ENCODE measurements around the gene PRKCH. TPM values are rescaled to one million over a fixed set of nuclear protein-coding genes. Genes with fewer than 3 reads are reported as not detected.

PRKCH gene
- total RNA-seq, 1 donor from 2014 or later, result 9.0 TPM

- Mint-ChIP-seq H3K27ac (no peak overlapping the region), H3K9me3 (no peaks in the 10 kb centered on the region), H3K4me3 (no peak overlapping the region), H3K36me3 (peaks cover 3% of the 10 kb centered on the region), H3K27me3 (ENCODE audit: low read depth) (no peaks in the 10 kb centered on the region), H3K4me1 (peaks cover 16% of the 10 kb centered on the region)
- no peak for DNase-seq (ENCODE audit: low spot score in 2 of 2, unreplicated experiment in 2 of 2)
- no peak for TF ChIP-seq CTCF (IDR thresholded peaks at IDR 0.05; ENCODE audit: unreplicated experiment)
Observed at GRCh38 chr14:61491876-61492434, 170.6 kb downstream of the PRKCH start.

GRCh38 chr14:61492474-61492873 is 171.1 kb downstream of the PRKCH start:
- Mint-ChIP-seq H3K27ac (no peak overlapping the region), H3K9me3 (no peaks in the 10 kb centered on the region), H3K27me3 (ENCODE audit: low read depth) (no peaks in the 10 kb centered on the region), H3K4me1 (peaks cover 11% of the 10 kb centered on the region), H3K36me3 (peaks cover under 1% of the 10 kb centered on the region), H3K4me3 (no peak overlapping the region)
- DNase-seq (ENCODE audit: low spot score in 2 of 2, unreplicated experiment in 2 of 2), result no peak
- TF ChIP-seq CTCF (IDR thresholded peaks at IDR 0.05; ENCODE audit: unreplicated experiment), result no peak

- no peak for DNase-seq (ENCODE audit: low spot score in 2 of 2, unreplicated experiment in 2 of 2)
- no peak overlapping the region for H3K4me3 Mint-ChIP-seq
Observed at GRCh38 chr14:61493239-61493638, 171.9 kb downstream of the PRKCH start.

GRCh38 chr14:61494018-61494417 is 172.6 kb downstream of the PRKCH start:
- Mint-ChIP-seq H3K4me1 (peaks cover 11% of the 10 kb centered on the region), H3K27ac (no peak overlapping the region), H3K4me3 (no peak overlapping the region), H3K36me3 (no peaks in the 10 kb centered on the region), H3K27me3 (ENCODE audit: low read depth) (no peaks in the 10 kb centered on the region), H3K9me3 (no peaks in the 10 kb centered on the region)
- DNase-seq (ENCODE audit: low spot score in 2 of 2, unreplicated experiment in 2 of 2), result no peak
- TF ChIP-seq CTCF (IDR thresholded peaks at IDR 0.05; ENCODE audit: unreplicated experiment), result no peak

More at GRCh38 chr14:61493239-61493638, 171.9 kb downstream of the PRKCH start:
- H3K27me3 Mint-ChIP-seq (ENCODE audit: low read depth), result no peaks in the 10 kb centered on the region
- H3K4me1 Mint-ChIP-seq, result peaks cover 10% of the 10 kb centered on the region
- no peaks in the 10 kb centered on the region for H3K36me3 Mint-ChIP-seq
- TF ChIP-seq CTCF (IDR thresholded peaks at IDR 0.05; ENCODE audit: unreplicated experiment), result no peak
- no peak overlapping the region for H3K27ac Mint-ChIP-seq
- H3K9me3 Mint-ChIP-seq, result no peaks in the 10 kb centered on the region

- H3K9me3 Mint-ChIP-seq, result no peaks in the 10 kb centered on the region
- H3K4me1 Mint-ChIP-seq, result peaks cover 12% of the 10 kb centered on the region
- TF ChIP-seq CTCF (IDR thresholded peaks at IDR 0.05; ENCODE audit: unreplicated experiment), result no peak
- no peaks in the 10 kb centered on the region for H3K27me3 Mint-ChIP-seq (ENCODE audit: low read depth)
- no peak for DNase-seq (ENCODE audit: low spot score in 2 of 2, unreplicated experiment in 2 of 2)
- no peak overlapping the region for H3K27ac Mint-ChIP-seq
- no peak overlapping the region for H3K4me3 Mint-ChIP-seq
- H3K36me3 Mint-ChIP-seq, result no peaks in the 10 kb centered on the region
Observed at GRCh38 chr14:61495809-61496208, 174.4 kb downstream of the PRKCH start.

- Mint-ChIP-seq H3K4me3 (no peak overlapping the region), H3K9me3 (no peaks in the 10 kb centered on the region)
- DNase-seq (ENCODE audit: low spot score in 2 of 2, unreplicated experiment in 2 of 2), result no peak
Observed at GRCh38 chr14:61498303-61498702, 176.9 kb downstream of the PRKCH start.

More at GRCh38 chr14:61498303-61498702, 176.9 kb downstream of the PRKCH start:
- no peaks in the 10 kb centered on the region for H3K27me3 Mint-ChIP-seq (ENCODE audit: low read depth)
- no peak for TF ChIP-seq CTCF (IDR thresholded peaks at IDR 0.05; ENCODE audit: unreplicated experiment)
- H3K4me1 Mint-ChIP-seq, result peaks cover 27% of the 10 kb centered on the region
- no peak overlapping the region for H3K27ac Mint-ChIP-seq
- no peaks in the 10 kb centered on the region for H3K36me3 Mint-ChIP-seq
